Mucosa of descending colon (tissue), 3 donors: ENCODE data around the gene EFNB1. TPM values are rescaled to one million over a fixed set of nuclear protein-coding genes. Genes with fewer than 3 reads are reported as not detected.

ENCODE experiments used
- ATAC-seq: fragments of 200-7000 bp; cut with Tn5 transposase; one replicate; pipeline ENCODE4 v1.9.1; 2020; ENCODE audit warnings: mild to moderate bottlenecking, moderate library complexity
- DNase-seq, 3 donors: peaks; one replicate each; pipeline ENCODE4 v3.0.0-alpha.2; 2020
- H3K36me3 ChIP-seq: fragments of 200-600 bp; one replicate; pipeline ENCODE4 v1.8.0; 2021; ENCODE audit warnings: low read depth, mild to moderate bottlenecking
- H3K4me1 ChIP-seq: fragments of 200-600 bp; one replicate; pipeline ENCODE4 v1.8.0; 2021; ENCODE audit warnings: low read depth, mild to moderate bottlenecking
- H3K4me3 ChIP-seq: fragments of 200-600 bp; one replicate; pipeline ENCODE4 v1.8.0; 2021; ENCODE audit warnings: mild to moderate bottlenecking
- H3K9me3 ChIP-seq: fragments of 200-600 bp; one replicate; pipeline ENCODE4 v1.8.0; 2021; ENCODE audit warnings: mild to moderate bottlenecking
- CTCF ChIP-seq: fragments of 200-600 bp; IDR thresholded peaks from one replicate; pipeline ENCODE4 v1.8.0; 2022; ENCODE audit warnings: antibody characterized with exemption, mild to moderate bottlenecking
- intact Hi-C, 2 donors: fragments of 100-400 bp; cut with DNase I in 1 of 2; cut with micrococcal nuclease in 1 of 2; formaldehyde crosslinking; loops; one replicate each; pipeline versions ENCODE4 v1.11.0 to v1.11.1; 2022; cut with DNase I, micrococcal nuclease
- total RNA-seq, 3 donors: library from RNA; stranded (reverse); fragmentation: NEBNext Ultra II Directional in 2 of 3; extraction: Animal tissue kit (Norgen Biotek cat#: 25700) in 2 of 3; gene quantifications; one replicate each; pipeline versions ENCODE4 v1.2.1 to v1.2.4, GENCODE V29; 2021 to 2023
- donor health status: DM: no; HTN: no; CAD: no; lungs with moderate emphysema.
- donor health status: DM: no; HTN: no; CAD: no.
- donor health status: DM: no; HTN: yes; CAD: no.

EFNB1 gene
- total RNA-seq, 3 donors from 2014 or later, result 41.7 to 81.5 (median 66.3) TPM

GRCh38 chrX:68829582-68830418 is 979 bp downstream of the EFNB1 start:
- Histone ChIP-seq H3K4me3 (peak overlapping the region; percentile 63), H3K9me3 (no peaks in the 10 kb centered on the region), H3K4me1 (peaks cover 8% of the 10 kb centered on the region), H3K36me3 (no peaks in the 10 kb centered on the region)
- DNase-seq, result peak; percentile 24 to 57 (median 46)
- intact Hi-C loops, result loop anchor here (5.0 to 10.0 kb wide), 3 partner anchors 233 to 455 kb away; no protein-coding TSS in a partner anchor
- peak; percentile 1 for ATAC-seq
- TF ChIP-seq CTCF, result no peak

GRCh38 chrX:68830419-68831404 is 1.9 kb downstream of the EFNB1 start:
- no peak for ATAC-seq
- H3K4me3 ChIP-seq, result peak overlapping the region; percentile 63
- intact Hi-C loops, result no loop called here
- no peaks in the 10 kb centered on the region for H3K36me3 ChIP-seq
- H3K9me3 ChIP-seq, result no peaks in the 10 kb centered on the region
- H3K4me1 ChIP-seq, result peaks cover 12% of the 10 kb centered on the region
- TF ChIP-seq CTCF, result no peak
- DNase-seq, result peak; percentile 35 to 55 (median 49)

- DNase-seq (no peak), ATAC-seq (no peak)
- intact Hi-C loops, result no loop called here
- TF ChIP-seq CTCF, result no peak
- Histone ChIP-seq H3K9me3 (no peaks in the 10 kb centered on the region), H3K36me3 (no peaks in the 10 kb centered on the region), H3K4me1 (peaks cover 12% of the 10 kb centered on the region), H3K4me3 (no peak overlapping the region)
These were observed 2.7 kb downstream of the EFNB1 start for GRCh38 chrX:68831405-68832100.

GRCh38 chrX:68832101-68832416 is 3.2 kb downstream of the EFNB1 start:
- peaks cover 12% of the 10 kb centered on the region for H3K4me1 ChIP-seq
- ATAC-seq, result peak; percentile 15
- intact Hi-C loops, result no loop called here
- no peak overlapping the region for H3K4me3 ChIP-seq
- TF ChIP-seq CTCF, result no peak
- H3K36me3 ChIP-seq, result no peaks in the 10 kb centered on the region
- H3K9me3 ChIP-seq, result no peaks in the 10 kb centered on the region
- peak; percentile 49 to 70 (median 64) for DNase-seq
